ENCODE data around the gene KIF7. TPM values are rescaled to one million over a fixed set of nuclear protein-coding genes. Genes with fewer than 3 reads are reported as not detected.

The KIF7 gene
- total RNA-seq, 4 donors from 2014 or later, result 6.8 to 10.1 (median 8.3) TPM

GRCh38 chr15:89578146-89578545, 77.1 kb downstream of the KIF7 start:
- intact Hi-C loops (cut with DNase I), result no loop called here
- 78 to 86% methylated on average over 2 of the region's 2 CpGs for WGBS, 2 donors
- TF ChIP-seq CTCF (IDR thresholded peaks at IDR 0.05) (no peak), POLR2A (IDR thresholded peaks at IDR 0.05) (no peak)
- Histone ChIP-seq H3K27ac (no peak overlapping the region), H3K36me3 (no peaks in the 10 kb centered on the region), H3K4me1 (peaks cover 6 to 9% of the 10 kb centered on the region in 2 donors), H3K4me3 (replicated peaks in 1 of 3) (no peak overlapping the region), H3K9me3 (no peaks in the 10 kb centered on the region), H3K27me3 (no peaks in the 10 kb centered on the region)
- DNase-seq, result no peak

Other genes starting within 250 kb of the KIF7 start
- not detected for gene RHCG, start 158.9 kb downstream of the KIF7 start, total RNA-seq
- under 1 TPM in 2 of 4 donors, not detected in 2; under 0.01 to 0.21 TPM for gene TICRR, start 80.0 kb downstream of the KIF7 start, total RNA-seq
- gene PLIN1, start 23.9 kb upstream of the KIF7 start, total RNA-seq, result 1 to 10 TPM; 3.3 to 9.9 (median 6.0) TPM
- 10 to 100 TPM; 17.4 to 39.5 (median 20.6) TPM for gene PEX11A, start 35.3 kb upstream of the KIF7 start, total RNA-seq
- 1 to 10 TPM; 1.1 to 2.3 (median 2.3) TPM for gene WDR93, start 35.3 kb upstream of the KIF7 start, total RNA-seq
- gene MESP1, start 95.8 kb upstream of the KIF7 start, total RNA-seq, result 1 to 10 TPM in 3 of 4 donors, not detected in 1; 1.9 to 2.6 (median 2.1) TPM
- gene MESP2, start 120.9 kb upstream of the KIF7 start, total RNA-seq, result under 1 TPM in 2 of 4 donors, not detected in 2; 0.34 to 0.67 TPM
- 10 to 100 TPM in 1 of 4 donors, 1 to 10 TPM in 3; 7.2 to 11.7 (median 9.4) TPM for gene ANPEP, start 159.4 kb upstream of the KIF7 start, total RNA-seq
- 10 to 100 TPM; 59.6 to 98.6 (median 67.6) TPM for gene AP3S2, start 238.5 kb upstream of the KIF7 start, total RNA-seq